AG04449 (cell line): ENCODE data around the gene MOV10L1.
A peak's percentile ranks its signal among the peaks of the same experiment; 100 is the strongest.

Source experiments
- CTCF ChIA-PET: fragments of 350-600 bp; formaldehyde crosslinking; extraction: SDS; loops from one replicate; lab custom pipeline; 2021; ENCODE audit warnings: antibody characterized with exemption; lab: Yijun Ruan, JAX
- POLR2A ChIA-PET: fragments of 400-600, 350-600 bp; formaldehyde crosslinking; extraction: SDS; loops from one replicate; lab custom pipeline; 2020; ENCODE audit warnings: antibody characterized with exemption, inconsistent platforms; lab: Yijun Ruan, JAX
- DNase-seq: peaks from one replicate; pipeline ENCODE4 v3.0.0-alpha.2; 2010; ENCODE audit warnings: low read depth, low spot score
- H3K4me3 ChIP-seq: 2 replicates; pipeline ENCODE4 v1.5.1; 2011; ENCODE audit warnings: low read depth, mild to moderate bottlenecking, control low read depth, low read length
- TF ChIP-seq, protein P1 (sequence below): IDR thresholded peaks from one replicate; pipeline ENCODE4 v1.5.1; 2011; ENCODE audit warnings: mild to moderate bottlenecking, moderate library complexity, low read length, control low read depth, inconsistent platforms; ENCODE audit not compliant: insufficient read depth; ENCODE audit errors: missing control alignments

Gene MOV10L1

DNA sequence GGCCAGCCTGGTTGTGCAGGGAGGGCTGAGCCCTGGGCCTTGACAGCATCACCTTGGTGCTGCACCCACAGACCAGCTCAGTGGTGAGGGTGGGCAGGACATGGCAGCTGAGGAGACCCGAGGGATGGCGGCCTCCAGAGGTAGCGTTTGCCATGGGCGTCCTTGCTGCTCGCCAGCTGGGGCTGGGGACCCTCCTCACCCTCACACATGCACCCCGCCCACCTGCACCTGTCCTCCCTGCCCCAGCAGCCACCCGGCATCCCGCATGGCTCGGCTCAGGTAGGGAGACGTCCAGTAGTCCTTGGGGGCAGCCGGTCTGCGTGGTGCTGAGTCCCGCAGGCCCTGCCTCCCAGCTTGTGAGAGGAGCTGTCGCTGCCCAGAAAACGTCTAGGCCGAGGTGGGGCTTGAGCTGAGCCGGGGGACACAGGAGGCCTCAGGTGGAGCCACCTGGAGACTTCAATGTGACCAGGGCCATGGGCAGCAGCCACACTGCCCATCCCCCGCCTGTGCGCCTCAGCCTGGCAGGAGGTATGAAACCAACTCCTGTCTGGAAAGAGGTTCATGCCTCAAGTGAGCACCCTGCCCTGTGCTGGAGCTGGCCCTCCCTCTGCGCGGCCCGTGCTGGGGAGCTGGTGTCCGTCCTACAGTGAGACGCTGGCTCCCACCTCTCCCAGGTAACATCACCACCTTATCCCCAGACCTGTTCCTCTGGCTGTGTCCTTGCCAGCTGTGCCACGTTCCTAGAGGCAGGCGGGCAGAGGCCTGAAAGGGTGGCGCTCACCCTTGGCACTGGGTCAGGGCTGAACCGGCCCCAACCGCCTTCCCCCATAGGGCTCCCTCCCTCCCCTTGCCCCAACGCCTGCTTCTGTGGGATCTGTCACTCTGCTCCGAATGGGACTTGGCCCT is 92.6 kb downstream of the MOV10L1 start:
- no peak overlapping the region for H3K4me3 ChIP-seq
- POLR2A ChIA-PET: no interaction called here
- CTCF ChIA-PET: no interaction called here
- DNase-seq: no peak
- TF ChIP-seq, protein P1, sequence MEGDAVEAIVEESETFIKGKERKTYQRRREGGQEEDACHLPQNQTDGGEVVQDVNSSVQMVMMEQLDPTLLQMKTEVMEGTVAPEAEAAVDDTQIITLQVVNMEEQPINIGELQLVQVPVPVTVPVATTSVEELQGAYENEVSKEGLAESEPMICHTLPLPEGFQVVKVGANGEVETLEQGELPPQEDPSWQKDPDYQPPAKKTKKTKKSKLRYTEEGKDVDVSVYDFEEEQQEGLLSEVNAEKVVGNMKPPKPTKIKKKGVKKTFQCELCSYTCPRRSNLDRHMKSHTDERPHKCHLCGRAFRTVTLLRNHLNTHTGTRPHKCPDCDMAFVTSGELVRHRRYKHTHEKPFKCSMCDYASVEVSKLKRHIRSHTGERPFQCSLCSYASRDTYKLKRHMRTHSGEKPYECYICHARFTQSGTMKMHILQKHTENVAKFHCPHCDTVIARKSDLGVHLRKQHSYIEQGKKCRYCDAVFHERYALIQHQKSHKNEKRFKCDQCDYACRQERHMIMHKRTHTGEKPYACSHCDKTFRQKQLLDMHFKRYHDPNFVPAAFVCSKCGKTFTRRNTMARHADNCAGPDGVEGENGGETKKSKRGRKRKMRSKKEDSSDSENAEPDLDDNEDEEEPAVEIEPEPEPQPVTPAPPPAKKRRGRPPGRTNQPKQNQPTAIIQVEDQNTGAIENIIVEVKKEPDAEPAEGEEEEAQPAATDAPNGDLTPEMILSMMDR: no peak

DNA sequence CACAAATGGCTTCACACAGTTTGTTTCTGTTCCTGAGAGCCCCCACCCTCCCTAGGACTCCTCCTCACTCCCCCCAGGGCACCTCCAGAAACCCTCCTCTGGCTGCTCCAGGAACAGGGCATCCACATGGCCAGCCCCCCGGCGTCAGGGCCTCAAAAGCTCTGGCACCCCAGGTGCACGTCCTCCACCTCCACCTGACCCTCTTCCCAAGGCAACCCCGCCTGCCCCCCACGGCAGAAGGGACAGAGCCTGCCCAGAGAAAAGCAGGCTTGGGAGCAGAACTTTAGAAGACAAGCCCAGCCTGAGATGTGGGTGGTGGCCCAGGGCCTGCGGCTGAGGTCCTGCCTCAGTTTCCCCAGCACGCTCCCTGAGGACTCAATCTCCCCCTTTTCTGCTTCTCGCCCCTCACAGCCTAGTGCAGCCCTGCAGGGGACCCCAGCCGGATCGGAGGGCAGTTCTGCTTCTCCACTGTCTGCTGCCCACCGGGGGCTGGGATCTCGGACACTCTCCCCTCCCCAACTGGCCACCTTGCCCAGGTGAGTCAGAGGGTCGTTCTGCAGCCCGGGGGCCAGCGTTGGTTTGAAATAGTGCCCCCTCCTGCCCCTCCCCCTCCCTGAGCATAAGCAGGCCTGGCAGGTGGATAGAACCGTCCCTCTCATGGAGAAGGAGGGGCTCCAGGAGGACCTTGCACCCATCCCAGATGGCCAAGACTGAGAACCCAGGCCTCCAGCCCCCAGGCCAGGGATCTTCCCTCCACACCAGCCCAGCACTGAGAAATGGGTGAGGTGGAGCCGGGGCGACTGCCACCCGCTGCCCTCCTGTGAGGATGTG is 93.5 kb downstream of the MOV10L1 start:
- H3K4me3 ChIP-seq: no peak overlapping the region
- POLR2A ChIA-PET: no interaction called here
- no peak for DNase-seq
- CTCF ChIA-PET: interaction anchor here (1.0 kb wide), 1 partner anchor 25 kb away, joined by 3 read pairs; no protein-coding TSS in a partner anchor
- TF ChIP-seq, protein P1: no peak

DNA sequence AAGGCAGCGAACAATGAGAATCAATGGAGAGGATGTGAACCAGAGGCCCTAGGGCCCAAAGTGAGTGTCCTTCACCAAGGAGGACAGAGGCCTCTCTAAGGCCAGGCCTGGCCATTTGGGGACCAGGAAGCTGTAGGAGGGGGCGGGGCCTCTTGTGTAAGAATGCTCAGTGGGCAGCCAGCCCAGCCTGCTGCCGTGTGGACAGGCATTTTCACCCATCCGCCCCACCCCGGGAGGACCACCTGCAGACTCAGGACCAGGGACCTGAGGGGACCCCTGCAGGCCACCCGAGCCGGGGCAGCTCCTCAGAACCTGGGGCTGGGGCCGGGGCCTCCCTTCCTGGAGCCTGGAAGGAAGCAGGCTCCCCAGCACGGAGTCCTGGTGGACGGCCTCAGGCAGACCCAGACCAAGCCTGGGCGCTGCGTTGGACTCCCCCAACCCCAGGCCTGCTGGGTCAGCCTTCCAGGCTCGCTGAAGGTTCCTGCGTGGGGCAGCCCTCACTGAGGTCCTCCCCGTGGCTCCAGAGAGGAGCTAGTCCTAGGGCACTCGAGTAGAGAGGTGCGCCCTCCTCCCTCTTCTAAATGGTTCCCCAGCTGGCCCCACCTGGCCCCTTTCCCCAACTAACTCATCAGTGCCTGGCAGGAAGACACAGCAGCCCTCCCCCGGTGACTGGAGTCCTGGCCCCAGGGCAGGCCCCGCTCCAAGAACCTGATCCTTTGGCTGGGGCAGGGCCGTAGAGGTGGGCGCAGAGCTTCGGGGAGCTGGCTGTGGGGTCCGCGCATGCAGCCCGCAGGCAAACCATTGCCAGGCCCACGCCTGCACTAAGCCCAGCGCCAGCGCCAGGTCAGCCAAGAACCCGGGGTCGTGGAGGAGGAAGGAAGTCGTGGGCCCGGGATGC is 94.4 kb downstream of the MOV10L1 start:
- DNase-seq: no peak
- TF ChIP-seq, protein P1: no peak
- CTCF ChIA-PET: interaction anchor here (0.8 to 1.0 kb wide), 3 partner anchors 10 to 254 kb away, joined by 3 read pairs; no protein-coding TSS in a partner anchor
- no peak overlapping the region for H3K4me3 ChIP-seq
- POLR2A ChIA-PET: no interaction called here

DNA sequence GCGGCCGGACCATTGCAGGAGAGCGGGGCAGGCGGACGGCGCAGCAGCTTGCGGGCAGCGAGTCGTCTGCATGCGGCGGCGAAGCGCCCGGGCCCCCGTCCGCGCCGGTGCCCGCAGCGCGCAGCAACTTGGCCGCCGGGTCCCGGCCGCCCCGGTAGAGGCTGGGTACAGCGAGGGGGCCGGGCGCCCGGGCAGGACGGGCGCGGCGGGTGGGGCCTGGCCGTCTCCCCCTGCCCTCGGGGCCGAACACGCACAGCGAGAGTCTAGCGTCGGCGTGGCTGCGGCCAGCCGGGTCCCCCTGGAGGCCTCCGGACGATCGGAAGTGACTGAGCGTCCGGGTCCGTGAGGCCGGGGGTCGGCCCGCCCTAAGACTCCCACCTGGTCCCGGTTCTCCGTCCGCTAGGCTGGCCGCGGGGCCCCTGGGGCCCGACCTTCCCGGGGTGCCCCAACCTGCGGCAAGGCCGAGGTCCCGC is 95.1 kb downstream of the MOV10L1 start:
- TF ChIP-seq, protein P1: no peak
- ChIA-PET CTCF (interaction anchor here (0.8 kb wide), 2 partner anchors 11 to 254 kb away, joined by 3 read pairs; no protein-coding TSS in a partner anchor), POLR2A (no interaction called here)
- DNase-seq: no peak
- H3K4me3 ChIP-seq: peak overlapping the region; percentile 66

DNA sequence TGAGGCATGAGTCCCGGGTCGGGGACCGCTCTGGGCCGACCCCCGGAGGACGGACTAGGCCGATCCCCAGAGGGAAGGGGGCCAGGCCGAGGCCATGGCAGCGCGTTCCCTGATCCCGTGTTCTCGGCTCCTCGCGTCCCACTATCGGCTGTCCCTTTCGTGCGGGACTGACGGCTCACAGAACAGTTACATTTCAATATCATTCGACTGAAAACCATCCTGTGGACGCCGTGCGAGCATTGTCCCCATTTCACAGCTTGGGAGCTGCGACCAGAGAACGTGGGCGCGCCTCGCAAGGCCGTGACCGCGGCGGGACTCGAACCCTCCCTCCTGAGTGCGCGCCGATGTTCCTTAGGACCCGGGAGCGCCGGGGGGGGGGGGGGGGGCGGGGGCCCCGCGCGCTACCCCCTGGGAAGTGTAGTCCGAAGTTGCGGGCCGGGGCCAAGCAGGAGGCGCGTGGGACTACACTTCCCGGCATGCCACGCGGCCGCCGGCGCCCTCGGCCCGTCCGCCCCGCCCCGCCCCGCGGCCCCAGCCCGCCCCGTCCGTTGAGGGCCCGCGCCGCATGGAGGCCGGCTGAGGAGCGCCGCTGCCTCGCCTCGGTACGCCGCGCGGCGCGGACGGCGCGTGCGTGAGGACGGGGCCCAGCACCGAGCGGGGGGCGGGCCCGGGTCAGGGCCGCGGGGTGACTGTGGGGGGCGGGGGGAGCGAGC is 95.7 kb downstream of the MOV10L1 start, which contains the start of gene TRABD:
TRABD (plus strand) TSS at position 539 of the 713 bp plus-strand sequence. CDS start 7,148 bp downstream, outside the sequence.
- TF ChIP-seq, protein P1: no peak
- ChIA-PET POLR2A (no interaction called here), CTCF (no interaction called here)
- H3K4me3 ChIP-seq: peak within 1 kb of the TSS; percentile 67
- no peak for DNase-seq
